ENCODE measurements around the gene NONO.
"Not testable (repeated sequence)": the region's sequence is repeated elsewhere in the genome, so short reads cannot be mapped to it uniquely, and the experiment has no call there.

Gene NONO, protein sequence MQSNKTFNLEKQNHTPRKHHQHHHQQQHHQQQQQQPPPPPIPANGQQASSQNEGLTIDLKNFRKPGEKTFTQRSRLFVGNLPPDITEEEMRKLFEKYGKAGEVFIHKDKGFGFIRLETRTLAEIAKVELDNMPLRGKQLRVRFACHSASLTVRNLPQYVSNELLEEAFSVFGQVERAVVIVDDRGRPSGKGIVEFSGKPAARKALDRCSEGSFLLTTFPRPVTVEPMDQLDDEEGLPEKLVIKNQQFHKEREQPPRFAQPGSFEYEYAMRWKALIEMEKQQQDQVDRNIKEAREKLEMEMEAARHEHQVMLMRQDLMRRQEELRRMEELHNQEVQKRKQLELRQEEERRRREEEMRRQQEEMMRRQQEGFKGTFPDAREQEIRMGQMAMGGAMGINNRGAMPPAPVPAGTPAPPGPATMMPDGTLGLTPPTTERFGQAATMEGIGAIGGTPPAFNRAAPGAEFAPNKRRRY

DNA sequence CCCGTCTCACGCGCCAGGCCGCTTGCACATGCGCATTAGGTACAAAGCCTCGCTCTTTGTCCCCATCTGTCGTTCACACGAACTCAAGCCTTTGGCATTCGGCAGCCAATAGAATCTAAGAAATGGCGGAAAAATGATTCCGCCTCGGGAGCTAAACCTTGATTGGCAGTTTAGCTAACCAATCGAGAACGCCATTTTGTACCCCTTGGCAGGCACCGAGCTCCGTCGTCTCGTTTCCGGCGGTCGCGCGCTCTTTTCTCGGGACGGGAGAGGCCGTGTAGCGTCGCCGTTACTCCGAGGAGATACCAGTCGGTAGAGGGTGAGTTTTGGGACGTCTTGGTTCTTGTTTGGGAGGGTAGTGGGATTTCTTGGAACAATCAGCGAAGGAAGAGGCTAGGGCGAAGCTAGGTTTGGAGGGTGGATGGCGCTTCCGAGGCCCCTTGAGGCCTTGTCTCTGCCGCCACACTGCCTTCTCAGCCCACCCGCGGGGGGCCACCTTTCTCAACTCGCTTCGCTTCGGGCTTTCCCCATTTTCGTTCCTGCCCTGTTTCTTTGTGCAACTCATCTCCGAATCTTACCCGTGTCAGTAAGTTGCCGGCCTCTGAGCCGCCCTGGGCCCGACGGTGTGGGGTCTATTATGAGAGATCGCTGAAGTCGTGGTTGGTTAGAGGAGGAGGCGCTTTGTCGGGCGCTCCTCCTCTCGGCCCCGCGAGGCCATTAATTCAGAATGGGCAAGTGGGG is at the start of gene NONO:
Gene NONO (plus strand): TSS at position 233 of the 741 bp plus-strand sequence. CDS start 7,003 bp downstream, outside the sequence.
- peak; percentile 96 for DNase-seq (ENCODE audit: low read depth)

DNA sequence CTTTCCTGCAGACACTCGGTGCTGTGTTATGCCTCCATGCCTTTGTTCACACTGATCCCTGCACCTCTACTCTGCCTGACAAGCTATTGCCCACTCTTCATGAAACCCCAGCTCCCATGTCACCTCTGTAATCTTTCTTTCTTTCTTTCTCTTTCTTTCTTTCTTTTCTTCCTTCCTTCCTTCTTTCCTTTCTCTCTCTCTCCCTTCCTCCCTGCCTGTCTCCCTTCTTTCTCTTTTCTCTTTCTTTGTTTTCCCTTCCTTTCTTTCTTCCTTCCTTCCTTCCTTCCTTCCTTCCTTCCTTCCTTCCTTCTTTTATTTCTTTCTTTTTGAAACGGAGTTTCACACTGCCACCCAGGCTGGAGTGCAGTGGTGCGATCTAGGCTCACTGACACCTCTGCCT is 48.0 kb upstream of the NONO start:
- no peak for DNase-seq (ENCODE audit: low read depth)

DNA sequence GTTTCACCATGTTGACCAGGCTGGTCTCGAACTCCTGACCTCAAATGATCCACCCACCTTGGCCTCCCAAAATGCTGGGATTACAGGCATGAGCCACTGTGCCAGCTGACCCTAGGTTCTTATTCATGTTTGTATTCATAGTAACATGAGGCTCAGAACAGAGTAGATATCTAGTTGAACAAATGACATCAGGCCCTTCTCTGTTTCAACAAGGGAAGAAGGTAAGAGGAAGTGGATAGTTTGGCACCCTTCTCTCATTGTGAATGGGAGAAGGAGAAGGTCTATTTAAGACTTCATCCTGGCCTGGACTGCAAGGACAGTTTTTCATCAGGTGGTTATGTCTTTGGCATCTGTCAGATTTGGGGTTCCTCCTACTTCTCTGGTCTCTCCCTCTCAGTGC is 46.6 kb upstream of the NONO start:
- DNase-seq (ENCODE audit: low read depth), result no peak

DNA sequence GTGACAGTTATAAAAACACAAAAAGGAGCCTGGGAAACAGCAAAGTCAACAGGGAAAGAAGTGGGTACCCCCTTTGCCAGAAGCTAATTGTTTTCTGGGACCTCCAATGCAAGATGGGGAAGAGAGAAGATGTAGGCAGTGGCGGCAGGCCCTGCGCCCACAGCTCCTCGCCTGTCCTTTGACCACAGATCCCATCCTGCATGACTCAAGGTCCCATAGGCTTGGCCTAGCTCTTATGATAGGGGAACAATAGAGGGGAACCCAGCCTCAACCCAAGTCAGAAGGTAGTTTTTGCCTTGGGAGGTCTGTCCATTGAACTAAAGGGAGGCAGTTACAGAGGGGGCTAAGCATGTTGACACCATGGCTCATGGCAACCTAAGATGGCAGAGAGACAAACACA is 43.7 kb upstream of the NONO start:
- no peak for DNase-seq (ENCODE audit: low read depth)

DNA sequence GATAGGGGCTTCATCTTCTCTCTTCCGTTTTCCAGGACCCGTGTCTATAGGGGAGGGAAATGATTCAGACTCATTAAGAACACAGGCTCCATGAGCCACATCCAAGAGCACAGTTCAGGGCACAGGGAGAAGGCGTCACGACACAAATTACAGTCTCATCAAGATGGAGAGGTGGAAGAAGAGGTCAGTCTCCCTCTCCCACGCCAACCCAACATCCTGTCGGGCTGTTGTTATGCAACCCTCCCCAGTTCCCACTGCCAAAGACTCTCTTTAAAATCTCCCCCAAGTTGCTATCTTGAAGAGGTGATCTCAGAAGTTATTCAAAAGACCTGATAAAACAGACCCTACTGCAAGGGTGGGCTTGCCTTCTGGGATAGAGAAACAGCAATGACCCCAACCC is 42.1 kb upstream of the NONO start:
- no peak for DNase-seq (ENCODE audit: low read depth)

DNA sequence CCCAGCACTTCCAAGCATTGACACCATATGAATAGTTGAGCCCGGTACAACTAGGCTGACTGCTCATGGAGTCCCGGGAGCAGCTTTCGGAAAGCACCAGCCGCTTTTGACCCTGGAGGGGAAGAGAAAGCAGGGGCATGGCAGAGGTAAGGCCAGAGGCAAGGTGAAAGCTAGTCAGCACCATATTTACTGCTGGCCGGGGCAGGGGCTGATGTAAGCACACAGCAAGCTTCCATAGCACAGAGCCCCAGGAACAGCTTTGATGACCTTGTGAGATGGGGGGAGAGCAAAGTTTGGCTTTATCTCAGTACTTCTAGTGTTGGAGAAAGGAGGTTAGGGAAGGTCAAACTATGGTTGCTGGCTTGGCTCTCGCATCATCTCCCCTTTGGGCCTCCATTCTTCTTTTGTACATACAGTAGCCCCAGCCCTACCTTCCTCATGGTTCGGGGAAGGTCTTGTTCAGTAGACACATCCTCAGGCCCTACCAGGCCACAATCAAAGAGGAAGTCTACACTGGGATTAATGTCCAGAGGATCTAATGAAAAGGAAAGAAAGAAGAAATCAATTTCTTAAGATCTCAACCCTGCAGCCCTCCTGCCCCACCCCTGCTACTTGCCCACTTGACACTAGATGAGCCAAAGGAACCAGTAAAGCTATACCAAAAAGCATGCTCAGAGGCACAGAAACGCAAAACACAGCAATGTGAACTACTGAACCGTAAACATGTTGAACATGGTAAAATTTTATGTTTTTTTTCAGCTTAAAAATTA is 38.9 kb upstream of the NONO start:
- DNase-seq (ENCODE audit: low read depth), result no peak

DNA sequence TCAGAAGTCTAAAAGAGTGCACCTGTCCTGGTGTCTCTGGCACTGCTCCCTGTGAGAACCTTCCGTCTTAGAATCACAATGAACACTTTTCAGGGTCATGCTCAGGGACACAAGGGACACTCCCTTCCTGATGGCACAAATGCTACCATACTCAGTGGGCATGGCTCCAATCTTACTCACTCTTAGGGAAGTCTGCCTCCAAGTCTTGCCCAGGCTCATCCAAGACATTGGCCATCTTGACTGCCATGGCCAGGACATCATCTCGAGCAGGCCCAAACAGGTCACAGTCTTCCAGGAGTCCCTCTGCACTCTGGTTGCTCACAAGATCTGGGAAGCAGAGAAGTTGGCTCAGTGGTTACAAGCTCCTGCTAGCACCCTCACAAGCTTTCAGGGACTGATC is 38.3 kb upstream of the NONO start:
- no peak for DNase-seq (ENCODE audit: low read depth)

DNA sequence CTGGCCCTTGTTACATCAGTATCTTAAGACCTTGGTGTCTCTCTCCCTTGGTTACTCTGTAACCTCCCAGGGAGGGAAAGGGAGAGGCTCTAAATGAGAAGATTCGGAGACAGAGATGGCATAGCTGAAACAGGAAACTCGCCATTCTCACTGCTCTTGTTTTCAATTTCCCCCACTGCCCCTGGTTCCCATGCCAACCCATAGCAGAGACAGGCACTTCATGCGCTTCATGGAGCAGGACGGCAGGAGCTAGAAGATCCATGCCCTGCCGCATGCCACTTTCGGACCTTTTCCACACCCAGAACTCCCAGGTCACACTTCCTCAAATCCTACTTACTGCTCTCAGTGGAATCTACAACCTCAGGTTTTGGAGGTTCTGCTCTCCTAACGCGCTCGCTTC is 32.6 kb upstream of the NONO start:
- DNase-seq (ENCODE audit: low read depth), result no peak

DNA sequence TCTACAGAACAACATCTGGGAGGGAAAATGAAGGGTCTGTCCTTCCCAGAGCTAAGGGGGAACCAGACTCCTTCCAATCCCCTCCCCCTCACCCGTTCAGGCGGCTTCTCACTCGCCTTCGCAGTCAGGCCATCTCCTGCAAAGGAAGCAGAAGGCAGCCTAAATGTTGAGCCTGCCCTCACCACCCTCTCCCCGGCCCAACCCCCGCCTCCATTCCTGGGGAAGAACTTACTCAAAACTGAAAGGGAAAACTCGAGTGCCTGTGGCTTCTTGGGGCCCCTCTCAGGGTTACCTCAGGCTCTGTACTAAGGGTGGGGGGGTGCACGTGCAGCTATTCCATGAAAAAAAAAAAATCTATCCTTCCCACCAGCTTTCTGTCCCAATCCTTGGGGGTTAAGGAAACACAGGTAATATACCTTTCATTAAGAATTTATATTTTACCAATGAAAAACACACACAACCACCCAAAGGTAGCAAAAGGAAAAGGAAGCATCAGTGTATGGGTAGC is 31.9 kb upstream of the NONO start:
- DNase-seq (ENCODE audit: low read depth), result no peak

DNA sequence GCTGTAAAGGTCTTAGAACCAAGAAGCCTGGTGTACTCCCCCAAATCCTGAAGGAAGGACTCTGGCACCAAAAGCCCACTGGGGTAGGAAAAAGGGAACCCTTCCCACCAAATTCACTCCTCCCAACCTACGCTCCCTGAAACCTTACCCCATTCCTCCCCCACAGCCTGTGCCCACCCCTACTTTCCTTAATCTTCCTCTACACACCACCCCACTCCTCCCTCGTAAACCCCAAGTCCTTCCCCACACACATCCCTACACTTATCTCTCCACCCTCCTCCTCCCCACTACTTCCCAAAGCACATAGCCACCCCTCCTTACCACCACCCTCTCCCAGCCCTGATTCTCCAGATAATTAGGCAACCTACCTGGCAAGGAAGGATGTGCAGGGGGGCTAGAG is 31.2 kb upstream of the NONO start:
- no peak for DNase-seq (ENCODE audit: low read depth)

DNA sequence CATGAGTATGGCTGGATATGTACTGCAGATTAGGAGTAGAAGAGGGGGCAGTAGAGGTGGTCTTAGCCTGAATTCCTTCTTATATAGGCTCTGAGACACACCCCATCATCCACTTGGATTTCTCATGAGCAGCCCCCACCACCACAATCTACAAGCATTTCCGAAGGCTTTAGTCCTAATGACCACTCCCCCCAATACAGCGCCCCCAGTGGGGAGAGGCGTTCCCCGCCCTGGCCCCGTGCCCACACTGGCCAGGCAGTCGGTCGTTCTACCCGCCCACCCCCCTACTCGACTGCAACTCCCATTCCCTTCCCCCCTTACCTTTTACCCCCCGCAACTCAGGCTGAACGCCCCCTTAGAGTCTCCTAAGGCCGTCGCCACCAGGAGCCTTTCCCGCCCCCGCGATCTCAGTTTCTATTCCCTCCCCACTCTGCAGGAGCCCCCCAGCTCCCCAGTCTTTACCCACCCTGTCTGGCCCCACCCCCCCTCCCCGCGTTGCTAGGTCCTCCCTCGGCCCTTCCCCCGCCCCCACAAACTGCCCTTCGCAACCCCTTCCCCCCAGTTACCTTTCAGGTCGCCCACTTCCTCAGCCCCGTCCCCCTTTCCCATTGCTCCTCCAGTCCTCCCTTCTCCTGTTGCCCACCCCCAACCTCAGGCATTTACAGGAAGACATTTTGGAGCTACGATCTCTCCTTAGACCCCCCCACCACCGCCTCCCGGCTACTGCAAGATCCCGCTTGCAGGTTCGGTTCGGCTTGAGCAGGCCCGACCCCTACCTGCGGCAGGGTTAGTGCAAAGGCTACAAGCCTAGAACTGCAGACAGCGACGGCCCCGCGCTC is 30.0 kb upstream of the NONO start:
- peak; percentile 2 for DNase-seq (ENCODE audit: low read depth)

DNA sequence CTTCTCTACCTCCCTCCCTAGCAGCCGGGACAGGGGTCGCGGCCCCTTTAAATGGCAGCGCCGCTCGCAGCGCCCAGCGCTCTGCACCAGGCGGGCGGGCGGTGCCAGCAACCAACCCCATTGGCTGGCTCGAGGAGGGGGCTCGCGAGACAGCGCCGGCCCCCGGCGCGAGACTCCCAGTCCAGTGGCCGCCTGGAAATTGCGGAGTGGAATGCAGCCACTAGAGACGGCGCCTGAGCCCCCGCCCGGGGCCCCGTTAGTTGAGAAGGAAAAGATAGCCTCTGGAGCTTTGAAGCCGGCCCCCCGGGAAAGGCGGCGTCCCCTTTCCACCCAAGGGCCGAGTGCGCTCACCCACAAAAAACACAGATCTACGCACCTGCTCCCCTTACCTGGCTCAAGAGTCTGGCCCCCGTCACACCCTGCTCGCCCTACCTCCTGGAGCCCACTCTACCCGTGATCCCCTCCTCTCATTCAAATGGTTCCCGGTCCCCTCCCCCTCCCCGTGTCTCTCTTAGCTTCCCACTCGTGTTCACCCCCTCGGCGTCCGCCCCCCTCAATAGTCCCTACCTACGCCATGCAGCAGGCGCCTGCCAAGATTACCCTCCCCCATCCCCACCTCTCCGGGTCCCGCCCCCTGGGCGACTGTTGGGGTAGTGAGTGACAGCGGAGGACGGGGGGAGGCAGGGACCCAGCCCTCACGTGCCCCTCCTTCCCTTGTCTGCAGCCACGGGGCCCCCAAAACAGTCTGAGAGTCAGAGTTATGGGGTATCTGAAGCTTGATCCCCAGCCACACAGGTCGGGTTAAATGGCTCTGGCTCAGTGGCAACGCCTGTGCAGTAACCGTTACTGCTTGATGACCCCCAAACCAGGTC is 29.1 kb upstream of the NONO start, which contains the start of gene ZMYM3:
Gene ZMYM3 (minus strand): TSS at position 49 of the 872 bp plus-strand sequence. CDS start 885 bp downstream, outside the sequence.
- peak; percentile 58 for DNase-seq (ENCODE audit: low read depth)

DNA sequence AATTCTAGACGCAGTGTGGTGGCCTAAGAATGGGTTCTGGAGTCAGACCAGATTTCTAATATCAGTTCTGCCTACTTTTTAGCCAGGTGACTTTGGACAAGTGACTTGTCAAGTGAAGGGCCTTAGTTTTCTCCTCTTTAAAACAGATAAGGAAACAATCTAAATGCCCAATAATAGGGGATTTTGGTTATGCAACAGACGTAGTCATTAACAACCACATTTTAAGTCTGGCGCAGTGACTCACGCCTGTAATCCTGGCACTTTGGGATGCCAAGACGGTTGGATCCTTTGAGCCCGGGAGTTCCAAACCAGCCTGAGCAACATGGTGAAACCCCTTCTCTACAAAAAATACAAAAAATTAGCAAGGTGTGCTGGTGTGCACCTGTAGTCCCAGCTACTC is 27.4 kb upstream of the NONO start:
- no peak for DNase-seq (ENCODE audit: low read depth)

DNA sequence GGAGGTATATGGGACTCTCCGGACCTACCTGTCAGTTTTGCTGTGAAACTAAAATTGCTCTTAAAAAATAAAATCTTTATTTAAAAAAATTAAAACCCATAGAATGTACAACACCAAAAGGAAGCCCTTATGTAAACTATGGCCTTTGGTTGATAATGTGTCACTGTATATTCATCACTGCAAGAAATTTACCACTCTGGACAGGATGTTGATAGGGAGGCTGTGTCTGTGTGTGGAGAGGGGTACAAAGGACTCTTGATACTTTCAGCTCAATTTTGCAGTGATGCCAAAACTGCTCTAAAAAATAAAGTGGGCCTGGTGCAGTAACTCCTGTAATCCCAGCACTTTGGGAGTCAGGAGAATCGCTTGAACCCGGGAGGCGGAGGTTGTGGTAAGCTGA is 26.6 kb upstream of the NONO start:
- DNase-seq (ENCODE audit: low read depth), result no peak

DNA sequence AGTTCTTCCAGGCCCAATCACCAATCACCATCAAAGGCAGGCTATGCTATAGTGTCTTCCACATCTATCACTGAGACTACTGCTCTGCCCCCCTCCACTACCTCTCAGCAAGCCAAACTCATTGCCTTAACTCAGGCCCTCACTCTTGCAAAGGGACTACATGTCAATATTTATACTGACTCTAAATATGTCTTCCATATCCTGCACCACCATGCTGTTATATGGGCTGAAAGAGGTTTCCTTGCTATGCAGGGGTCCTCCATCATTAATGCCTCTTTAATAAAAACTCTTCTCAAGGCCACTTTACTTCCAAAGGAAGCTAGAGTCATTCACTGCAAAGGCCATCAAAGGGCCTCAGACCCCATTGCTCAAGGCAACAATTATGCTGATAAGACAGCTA is 14.8 kb upstream of the NONO start:
- not testable (repeated sequence) for DNase-seq (ENCODE audit: low read depth)

DNA sequence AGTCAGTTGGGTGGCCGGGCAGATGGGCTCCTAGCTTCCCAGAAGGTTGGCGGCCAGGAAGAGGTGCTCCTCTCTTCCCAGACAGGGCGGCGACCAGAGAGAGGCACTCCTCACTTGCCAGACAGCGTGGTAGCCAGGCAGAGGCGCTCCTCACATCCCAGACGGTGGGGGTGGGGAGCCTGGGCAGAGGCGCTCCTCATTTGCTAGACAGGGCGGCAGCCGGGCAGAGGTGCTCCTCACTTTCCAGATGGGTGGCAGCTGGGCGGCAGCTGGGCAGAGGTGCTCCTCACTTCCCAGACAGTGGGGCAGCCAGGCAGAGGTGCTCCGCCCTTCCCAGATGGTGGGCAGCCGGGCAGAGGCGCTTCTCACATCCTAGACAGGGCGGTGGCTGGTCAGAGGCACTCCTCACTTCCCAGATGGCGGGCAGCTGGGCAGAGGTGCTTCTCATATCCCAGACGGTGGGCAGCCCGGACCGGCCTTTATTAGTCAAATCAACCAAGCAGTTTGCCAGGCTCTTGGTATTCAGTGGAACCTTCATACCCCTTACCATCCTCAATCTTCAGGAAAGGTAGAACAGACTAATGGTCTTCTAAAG is 13.5 kb upstream of the NONO start:
- DNase-seq (ENCODE audit: low read depth), result no peak

DNA sequence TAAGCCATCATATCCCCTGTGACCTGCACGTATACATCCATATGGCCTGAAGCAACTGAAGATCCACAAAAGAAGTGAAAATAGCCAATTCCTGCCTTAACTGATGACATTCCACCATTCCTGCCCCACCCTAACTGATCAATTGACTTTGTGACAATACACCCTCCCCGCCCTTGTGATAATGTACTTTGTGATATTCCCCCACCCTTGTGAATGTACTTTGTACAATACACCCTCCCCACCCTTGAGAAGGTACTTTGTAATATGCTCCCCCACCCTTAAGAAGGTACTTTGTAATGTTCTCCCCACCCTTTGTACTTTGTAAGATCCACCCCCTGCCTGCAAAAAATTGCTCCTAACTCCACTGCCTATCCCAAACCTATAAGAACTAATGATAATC is 11.1 kb upstream of the NONO start:
- not testable (repeated sequence) for DNase-seq (ENCODE audit: low read depth)

DNA sequence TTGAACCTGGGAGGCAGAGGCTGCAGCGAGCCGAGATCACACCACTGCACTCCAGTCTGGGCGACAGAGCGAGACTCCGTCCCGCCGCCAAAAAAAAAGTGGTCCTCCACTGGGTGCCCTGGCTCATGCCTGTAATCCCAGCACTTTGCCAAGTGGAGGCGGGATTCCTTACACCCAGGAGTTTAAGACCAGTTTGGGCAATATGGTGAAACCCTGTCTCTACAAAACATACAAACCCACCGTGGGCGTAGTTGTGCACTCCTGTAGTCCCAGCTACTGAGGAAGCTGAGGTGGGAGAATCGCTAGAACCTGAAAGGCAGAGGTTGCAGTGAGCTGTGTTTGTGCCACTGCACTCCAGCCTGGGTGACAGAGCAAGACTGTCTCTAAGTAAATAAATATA is 2.1 kb upstream of the NONO start:
- not testable (repeated sequence) for DNase-seq (ENCODE audit: low read depth)

DNA sequence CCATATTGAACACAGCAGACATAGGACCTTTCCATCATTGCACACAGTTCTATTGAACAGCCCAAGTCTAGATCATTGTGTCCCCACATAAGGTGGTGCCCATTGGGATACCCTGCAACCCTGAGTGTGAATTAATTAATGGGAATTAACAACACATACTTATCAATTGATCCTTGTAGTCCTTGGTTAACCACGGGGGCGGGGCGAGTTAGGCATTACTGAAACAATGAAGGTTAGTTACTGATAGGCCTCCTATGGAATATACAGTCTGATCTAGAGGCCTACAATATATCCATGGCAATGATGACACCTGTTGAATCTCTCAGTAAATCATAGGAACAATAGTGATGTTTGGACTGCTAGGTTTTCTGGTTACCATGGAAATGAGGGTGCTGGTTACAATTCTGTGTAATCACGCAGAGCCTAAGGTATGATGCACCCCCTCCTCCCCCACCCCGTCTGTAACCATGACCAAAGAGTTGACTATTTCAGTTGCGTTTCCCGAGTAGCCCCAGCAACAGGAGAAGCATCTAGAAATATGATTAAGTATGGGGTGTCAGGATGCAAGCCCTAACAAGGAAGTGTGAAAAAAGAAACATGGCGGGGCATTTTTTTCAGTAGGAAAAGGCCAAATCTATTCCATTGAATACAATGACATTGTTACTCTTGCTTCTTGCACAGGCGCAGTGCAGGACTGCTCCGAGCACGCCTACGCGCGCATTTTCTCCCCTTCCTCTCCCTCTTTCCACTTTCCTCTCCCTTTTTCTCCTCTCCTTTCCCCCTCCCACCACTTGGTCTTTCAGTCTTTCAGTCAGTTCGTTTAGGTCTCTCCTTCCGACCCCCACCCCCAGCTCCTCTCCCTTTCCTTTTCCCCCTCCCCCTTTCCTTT is 677 bp upstream of the NONO start:
- peak; percentile 8 for DNase-seq (ENCODE audit: low read depth)

Data from GM04504 (cell line).